NCI-H526 (cell line): Measurements from ENCODE around the gene ABHD6.
"Not testable (repeated sequence)": the region's sequence is repeated elsewhere in the genome, so short reads cannot be mapped to it uniquely, and the experiment has no call there.

Experiments
- DNase-seq, 2 experiments: peaks; one replicate each; lab custom pipeline; 2025; lab: John Stamatoyannopoulos, UW

ABHD6 gene

DNA sequence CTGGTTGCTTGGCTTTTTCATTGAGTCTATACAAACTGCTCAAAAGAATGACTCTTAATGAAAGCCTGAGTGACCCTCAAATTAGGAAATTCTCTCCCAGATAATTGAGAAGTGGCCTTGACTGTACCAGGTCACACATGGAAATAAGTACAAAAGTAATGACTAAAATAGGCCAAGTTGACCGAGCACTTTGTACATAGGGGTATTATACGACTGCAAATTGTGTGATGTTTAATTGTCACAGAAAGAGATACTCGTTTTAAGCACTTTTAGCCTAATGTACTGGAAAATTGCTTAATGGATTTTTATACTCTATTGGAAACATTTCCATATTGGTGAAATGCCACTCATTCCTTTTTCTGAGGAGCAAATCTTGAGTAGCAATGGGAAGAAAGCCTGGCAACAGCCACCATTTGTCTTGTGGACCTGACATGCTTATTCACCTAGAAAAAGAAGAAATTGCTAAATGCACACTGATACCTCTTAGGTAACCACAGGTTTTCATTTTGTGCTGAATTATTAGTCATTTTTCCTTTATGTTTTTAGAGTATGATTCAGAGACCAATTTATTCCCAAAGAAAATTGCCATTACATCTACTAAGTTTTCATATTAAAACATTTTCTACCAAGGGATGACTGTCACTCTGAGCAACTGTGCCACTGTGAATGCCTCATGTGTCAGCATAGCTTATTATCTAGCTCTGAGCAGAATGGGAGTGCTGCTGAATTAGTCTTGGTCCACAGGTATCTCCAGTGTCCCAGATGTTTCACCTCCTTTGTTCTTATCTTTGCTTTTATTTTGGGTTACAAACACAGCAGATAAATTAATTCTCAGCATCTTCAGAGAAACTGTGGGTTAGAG lies 86.2 kb downstream of the ABHD6 start:
- no peak for DNase-seq

DNA sequence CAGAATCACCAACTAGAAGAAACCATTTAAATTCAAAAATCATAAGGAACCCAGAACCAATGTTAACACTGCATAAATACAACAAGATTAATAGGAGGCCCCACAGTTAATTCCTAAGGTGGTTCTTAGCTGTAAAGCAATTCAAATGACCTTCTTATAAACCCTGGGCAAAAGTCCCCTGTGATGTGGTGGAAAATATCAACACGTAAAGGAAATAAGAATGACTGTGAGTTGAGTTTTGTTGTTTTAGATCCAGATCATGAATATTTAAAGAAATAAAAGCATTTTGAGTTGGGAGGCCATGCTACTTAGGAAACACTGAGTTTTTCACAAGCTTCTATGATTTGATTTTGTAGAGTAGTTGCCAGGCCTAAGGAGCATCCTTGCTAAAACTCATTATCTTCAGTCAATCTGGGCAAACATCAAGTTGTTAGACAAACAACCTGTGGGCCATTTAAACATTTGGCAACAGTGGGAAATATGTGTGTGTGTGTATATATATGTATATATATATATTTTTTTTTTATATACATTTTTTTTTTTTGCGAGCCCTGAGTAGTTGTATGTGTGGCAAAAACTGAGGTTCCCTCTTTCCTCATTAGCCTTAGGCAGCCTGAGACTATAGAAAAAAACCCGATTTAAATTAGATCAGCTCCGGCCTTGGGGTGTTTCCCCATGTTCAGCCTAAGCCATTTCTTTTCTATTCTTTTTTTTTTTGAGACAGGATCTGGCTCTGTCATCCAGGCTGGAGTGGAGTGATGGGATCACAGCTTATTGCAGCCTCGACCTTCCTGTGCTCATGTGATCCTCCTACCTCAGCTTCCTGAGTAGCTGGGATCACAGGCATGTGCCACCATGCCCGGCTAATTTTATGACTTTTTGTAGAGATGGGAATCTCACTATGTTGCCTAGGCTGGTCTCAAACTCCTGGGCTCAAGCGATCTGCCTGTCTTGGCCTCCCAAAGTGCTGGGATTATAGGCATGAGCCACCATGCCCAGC lies 87.1 kb downstream of the ABHD6 start:
- no peak for DNase-seq

DNA sequence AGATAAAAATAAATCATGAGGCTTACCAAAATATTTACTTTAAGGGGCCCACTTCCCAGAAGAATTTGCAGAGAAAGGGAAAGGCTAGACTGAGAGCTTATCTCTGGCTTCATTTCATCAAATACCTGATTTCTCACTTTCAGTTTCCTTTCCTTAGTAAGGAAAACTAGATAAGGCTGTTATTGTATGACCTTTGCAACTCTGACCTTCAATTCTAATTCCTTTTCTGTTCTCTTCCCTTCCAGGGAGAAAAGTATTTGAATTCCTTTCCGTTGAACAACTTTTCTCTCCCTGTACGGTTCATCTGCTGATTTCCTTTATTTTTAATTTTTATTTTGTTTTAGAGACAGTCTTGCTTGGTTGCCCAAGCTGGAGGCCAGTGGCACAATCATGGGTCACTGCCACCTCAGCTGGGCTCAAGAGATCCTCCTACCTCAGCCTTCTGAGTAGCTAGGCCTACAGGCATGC lies 88.0 kb downstream of the ABHD6 start:
- DNase-seq: no peak

DNA sequence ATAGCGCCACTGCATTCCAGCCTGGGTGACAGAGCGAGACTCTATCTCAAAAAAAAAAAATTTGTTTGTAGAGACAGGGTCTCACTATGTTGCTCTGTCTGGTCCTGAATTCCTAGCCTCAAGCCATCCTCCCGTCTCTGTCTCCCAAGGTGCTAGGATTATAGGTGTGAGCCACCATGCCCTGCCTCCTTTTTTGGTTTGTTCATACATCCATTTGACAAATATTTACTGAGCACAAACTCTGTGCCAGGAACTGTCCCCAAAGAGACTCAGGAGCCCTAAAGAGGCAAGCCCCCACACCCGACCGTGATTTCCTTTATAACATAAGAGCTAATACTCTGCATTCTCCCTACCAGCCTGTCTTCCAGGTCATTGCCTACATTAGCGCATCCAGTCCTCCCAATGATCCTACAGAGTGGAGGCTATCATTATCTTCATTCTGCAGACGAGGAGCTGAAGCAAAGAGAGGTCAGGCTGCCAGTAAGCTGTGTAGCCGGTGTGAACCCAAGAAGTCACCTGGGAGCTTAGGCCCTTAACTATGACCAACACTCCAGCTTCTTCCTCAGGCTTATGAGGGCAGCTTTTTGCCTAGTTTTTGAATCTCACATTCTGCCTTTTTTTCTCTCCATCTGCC lies 88.8 kb downstream of the ABHD6 start:
- no peak for DNase-seq

DNA sequence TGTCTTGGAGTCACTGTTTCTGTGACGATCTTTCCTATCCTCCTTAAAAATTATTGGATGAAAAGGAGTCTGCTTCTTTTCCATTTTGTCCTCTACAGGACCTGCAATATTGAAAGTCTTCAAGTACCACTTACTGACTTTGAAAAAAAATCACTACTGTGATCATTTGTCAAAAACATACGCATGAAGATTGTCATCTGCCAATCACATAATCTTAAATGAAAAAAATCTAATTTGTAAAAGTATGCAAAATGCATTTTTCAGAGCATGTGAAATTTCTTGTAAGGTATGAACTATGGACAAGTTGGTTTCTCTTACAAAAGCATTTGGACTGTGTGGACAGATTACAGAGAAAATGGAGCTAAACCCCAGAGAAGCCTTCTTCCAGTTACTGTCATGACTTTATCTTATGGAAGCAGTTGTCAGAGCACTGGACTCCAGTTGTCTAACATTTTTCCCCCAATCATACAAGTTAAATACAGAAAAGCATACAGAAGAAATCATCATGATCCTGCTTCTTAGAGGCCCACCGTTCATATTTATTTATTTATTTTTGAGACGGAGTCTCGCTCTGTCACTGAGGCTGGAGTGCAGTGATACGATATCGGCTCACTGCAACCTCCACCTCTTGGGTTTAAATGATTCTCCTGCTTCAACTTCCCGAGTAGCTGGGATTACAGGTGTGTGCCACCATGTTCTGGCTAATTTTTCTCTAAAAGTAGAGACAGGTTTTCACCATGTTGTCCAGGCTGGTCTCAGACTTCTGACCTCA lies 91.7 kb downstream of the ABHD6 start:
- no peak for DNase-seq

DNA sequence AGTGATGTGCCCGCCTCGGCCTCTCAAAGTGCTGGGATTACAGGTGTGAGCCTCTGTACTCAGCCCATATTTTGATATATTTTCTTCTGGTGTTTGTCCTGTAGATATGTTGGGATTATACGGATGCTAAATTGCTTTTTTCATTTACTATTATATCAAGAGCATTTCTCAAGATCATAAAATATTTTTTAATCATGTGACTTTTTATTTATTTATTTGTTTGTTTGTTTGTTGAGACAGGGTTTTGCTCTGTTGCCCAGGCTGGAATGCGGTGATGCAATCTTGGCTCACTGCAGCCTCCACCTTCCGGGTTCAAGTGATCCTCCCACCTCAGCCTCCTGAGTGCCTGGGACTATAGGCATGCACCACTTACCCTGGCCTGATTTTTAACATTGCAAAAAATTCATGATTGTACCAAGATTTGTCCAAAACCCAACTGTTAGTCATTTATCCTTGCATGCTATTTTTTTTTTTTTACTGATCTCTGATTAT lies 92.4 kb downstream of the ABHD6 start:
- DNase-seq: no peak

DNA sequence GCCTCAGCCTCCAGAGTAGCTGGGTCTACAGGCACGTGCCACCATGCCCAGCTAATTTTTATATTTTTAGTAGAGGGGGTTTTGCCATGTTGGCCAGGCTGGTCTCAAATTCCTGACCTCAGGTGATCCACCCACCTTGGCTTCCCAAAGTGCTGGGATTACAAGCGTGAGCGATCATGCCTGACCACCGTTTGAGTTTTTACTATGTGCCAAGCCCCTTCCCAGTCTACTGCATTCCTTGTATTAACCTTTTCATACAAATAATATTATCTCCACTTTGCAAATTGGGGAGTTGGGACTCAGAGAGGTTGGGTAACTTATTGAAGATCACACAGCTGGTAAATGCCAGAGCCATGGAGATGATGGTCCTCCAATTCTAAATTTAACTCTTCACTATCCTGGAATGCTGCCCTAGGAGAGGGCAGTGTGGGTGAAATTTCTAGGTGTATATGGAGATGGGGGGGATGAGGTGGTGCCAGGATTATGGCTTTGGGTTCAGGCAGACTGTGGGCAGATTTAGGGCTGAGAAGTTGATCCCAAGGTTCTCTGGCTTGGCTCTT lies 94.1 kb downstream of the ABHD6 start:
- no peak for DNase-seq

DNA sequence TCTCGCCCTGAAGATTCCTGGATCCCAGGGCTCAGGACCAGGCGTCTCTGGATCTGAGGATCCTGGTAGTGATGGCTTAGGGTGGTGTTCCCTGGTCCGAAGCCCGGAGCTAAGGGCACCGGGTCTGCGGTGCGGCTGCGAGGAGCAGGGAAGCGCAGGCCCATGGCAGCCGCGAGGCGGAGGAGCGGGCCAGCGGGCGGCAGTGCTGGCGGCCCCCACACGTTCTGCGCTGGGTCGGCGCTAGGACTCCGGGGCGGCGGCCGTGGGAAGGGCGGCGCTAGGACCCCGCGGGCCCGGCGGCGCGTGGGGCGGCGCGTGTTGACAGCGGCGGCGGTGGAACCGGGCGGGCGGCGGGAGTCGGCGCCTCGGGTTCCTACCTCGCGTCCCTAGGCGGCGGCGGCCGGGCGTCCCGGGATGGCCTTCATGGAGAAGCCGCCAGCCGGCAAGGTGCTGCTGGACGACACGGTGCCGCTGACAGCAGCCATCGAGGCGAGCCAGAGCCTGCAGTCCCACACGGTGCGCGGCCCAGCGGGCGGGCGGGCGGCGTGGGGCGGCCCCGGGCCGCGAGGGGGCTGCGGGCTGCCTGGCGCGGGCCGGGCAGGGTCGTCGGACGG lies 95.1 kb downstream of the ABHD6 start, which contains the start of gene PXK:
PXK (plus strand) TSS at position 318 of the 614 bp plus-strand sequence; CDS start at position 415, 97 bp downstream.
- peak in 1 of 2 experiments; percentile 80 for DNase-seq

DNA sequence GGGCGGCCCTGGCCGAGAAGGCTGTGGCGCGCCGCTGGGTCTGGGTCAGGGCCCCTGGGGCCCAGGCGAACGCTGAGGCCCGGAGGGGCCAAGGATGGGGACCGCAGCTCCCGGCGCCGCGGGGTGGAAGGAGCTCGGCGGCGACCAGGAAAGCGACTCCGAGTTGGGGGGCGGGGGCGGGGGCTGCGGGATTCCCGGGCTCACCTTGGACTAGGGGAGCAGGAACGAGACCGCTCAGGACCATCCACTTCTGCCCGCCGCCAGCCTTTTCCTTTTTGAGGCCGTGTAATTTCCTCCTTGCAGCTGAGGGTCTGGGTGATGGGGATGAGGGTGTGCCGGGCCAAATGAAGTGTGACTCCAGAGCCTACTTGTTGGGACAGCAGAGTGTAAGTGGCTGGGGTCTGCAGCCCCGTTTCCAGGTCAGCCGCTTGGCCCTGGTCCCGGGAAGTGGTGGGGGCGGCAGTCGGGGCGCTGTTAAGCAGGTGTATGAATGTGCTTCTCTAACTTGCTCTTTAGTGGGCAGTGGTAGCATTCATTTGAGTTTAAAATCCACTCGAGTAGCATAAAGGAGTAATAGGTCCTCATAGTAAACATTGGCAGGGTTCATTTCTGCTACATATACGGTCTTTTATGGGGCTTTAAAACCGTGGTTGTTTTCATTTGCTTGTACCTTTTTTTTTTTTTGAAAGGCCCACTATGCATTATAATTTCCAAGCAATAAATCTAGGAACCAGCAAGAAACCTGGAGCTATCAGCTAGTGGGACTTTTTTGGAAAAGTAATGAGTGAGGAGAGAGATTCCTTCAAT lies 95.8 kb downstream of the ABHD6 start:
- peak in 1 of 2 experiments; percentile 32 for DNase-seq

DNA sequence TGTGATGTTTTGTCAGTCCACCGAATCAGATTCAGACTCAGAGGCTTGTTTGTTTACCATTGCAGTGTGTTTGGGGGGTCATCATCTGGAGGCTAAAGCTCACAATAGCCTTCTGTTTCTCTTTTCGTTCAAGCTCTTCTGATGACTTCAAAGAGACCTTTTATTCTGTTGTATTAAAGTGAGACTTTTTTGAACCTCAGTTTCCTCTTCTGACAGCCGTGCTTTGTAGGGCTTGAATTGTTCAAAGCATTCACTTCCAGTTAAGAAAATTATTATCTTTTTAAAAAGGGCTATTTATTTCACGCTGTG lies 96.4 kb downstream of the ABHD6 start:
- no peak for DNase-seq

DNA sequence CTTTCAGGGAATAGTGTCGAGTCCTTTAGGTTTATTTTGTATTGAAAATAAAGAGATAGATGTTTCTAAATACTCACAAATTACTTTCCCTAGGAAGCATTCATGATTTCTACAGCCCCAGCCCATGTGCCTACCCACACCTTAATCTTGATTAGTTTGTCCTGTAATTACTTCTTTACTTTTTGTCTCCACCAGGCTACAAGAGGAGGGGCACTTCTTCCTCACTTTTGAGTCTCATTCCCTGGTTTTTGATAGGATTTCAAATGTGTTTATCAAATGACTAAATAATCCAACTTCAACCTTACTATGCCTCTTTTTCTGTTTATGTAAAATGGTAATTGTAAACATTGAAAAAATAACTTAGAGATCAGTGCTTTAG lies 96.9 kb downstream of the ABHD6 start:
- no peak for DNase-seq

DNA sequence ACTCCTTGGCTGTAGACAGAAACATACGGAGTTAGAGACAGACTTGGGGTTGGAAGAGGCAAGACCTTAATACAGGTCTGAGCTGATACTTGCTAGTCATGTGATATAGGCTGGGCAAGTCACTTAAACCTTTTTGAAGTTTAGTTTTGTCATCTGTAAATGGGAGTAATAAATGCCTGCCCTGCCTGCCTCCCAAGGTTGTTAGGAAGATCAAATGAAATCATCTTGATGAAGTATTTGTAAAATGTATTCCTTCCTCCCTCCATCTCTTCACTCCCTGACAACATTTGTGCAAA lies 98.0 kb downstream of the ABHD6 start:
- no peak for DNase-seq

DNA sequence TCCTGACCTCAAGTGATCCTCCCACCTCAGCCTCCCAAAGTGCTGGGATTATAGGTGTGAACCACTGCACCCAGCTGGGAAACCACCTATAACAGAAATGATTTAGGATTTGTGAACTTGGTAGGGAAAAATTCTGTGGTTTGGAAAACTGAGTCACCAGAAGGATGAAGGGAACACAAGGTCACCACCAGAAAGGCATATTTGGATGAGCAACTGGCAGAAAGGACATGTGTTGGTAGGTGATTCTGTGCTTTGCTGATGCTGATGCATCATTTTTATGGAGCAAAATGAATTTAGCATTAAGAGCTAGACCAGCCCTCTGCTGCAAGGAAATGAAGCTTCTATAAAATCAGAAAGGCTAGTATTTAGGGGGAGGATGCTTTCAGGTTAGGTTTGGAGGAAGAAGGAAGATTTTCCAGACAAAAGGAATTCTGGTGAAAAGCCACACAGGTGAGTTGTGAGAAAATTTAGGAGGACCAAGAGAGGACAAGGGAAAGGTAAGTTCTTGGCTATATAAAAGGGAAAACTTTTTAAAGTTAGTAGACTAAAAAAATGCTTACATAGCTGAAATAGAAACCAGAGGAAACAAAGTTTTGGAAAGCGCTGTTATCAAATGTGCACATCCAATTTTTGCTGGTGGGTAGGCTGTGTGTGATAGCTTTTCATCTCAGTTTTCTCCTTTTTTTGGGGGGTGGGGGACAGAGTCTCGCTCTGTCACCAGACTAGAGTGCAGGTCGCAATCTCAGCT lies 98.7 kb downstream of the ABHD6 start:
- no peak for DNase-seq

DNA sequence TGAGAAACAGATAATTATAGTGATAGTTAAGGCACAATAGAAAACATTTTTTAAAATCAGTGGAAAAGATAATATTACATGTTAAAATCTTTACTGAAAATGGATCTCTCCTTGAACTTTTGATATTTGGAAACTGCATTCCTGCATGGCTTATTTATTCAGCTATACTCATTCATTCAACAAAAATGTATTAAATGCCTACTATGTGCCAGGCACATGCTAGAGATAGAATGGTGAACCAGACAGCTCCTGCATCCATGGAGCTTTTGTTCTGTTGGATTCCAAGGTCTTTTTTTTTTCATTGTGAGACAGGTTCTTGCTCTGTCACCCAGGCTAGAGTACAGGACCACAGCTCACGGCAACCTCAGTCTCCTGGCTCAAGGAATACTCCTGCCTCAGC lies 99.6 kb downstream of the ABHD6 start:
- DNase-seq: no peak

DNA sequence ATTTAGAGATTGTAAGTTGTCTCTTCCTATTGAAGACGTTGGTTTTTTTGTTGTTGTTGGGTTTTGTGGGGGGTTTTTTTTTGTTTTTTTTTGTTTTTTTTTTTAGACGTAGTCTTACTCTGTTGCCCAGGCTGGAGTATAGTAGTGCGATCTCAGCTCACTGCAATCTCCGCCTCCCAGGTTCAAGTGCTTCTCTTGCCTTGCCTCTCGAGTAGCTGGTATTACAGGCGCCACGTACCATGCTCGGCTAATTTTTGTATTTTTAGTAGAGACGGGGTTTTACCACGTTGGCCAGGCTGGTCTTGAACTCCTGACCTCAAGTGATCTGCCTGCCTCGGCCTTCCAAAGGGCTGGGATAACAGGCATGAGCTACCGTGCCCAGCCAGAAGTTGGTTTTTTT lies 101.6 kb downstream of the ABHD6 start:
- not testable (repeated sequence) for DNase-seq

DNA sequence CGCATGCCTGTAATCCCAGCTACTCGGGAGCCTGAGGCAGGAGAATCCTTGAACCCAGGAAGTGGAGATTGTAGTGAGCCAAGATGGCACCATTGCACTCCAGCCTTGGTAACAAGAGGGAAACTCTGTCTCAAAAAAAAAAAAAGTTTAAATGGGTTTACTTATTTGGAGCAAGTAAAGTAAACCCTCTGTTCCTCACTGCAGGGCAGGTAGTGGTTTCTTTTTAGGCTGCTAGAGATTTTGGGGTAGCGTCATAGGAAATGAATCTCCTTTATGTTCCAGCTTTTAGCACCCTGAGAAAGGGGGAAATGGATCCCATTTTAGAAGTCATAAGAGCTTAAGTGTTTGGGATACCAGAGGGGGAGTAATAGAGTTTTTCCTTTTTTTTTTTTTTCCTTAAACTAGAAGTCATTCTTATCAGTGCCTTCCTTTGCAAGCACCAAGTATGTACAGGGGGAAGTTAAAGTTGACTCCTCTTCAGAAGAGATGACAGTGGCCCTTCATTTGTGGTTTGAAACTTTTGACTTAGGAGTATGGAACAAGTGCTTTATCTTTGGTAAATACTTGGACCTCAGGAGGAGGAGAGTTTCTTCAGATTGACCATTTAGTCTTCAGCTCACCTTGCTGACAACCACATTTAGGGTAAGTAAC lies 103.1 kb downstream of the ABHD6 start:
- DNase-seq: no peak

DNA sequence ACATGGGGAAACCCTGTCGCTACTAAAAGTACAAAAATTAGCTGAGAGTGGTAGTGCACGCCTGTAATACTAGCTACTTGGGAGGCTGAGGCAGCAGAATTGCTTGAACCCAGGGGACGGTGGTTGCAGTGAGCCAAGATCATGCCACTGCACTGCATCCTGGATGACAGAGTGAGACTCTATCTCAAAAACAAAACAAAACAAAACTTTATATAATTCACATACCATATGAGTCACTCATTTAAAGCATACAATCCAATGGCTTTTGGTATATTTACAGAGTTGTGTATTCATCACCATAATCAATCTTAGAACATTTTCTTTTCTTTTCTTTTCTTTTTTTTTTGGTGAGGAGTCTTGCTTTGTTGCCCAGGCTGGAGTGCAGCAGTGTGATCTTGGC lies 103.8 kb downstream of the ABHD6 start:
- no peak for DNase-seq

DNA sequence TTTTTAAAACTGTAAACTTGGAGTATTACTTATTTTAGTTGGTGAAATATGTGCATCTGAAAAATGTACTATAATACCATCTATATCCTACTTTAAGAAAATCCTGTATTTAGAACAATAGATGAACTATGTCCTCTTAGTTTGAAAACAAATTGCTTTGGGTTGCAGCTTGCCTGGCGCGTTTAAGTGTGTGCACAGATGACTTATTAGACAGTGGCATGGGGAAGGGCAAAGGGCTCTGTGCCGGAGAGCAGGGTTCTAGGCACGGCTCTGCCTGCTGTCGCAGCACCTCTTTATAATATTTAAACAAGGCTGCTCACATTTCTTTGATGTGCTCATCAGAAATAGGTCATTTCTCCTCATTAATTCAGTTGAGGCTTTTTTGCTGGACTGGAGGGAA lies 105.1 kb downstream of the ABHD6 start:
- DNase-seq: no peak
